Glomerular endothelial cell (primary cell): ENCODE measurements around the gene ZNF546. TPM values are rescaled to one million over a fixed set of nuclear protein-coding genes. Genes with fewer than 3 reads are reported as not detected.

ENCODE experiments used
- DNase-seq: peaks from one replicate; pipeline ENCODE4 v3.0.0-alpha.2; 2011; ENCODE audit warnings: low read depth, low spot score; ENCODE audit errors: extremely low read depth
- total RNA-seq: library from RNA; depleted of rRNA; stranded (reverse); fragments of >200 nt; gene quantifications from 2 replicates; pipeline ENCODE4 v1.2.3, GENCODE V29; 2015

ZNF546 gene
- total RNA-seq, 1 donor from 2014 or later, result 0.99 TPM

DNA sequence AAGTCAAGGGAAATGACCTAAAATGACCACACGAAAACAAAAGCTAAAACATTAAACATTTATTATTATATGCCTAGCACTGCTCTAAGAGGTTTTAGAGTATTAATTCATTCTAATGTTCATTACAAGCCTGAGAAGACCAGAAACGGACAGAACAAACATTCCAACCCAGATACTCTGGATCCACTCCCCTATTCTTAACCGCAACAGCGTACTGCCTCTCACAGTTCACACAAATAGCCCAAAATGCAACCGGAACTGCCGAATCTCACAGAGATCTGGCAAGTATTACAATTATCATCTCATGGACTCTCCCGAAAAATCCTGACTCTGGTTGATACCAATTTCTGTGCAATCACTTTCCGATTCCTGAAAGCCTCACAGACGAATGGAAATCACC lies 57.8 kb downstream of the ZNF546 start:
- DNase-seq, result no peak

DNA sequence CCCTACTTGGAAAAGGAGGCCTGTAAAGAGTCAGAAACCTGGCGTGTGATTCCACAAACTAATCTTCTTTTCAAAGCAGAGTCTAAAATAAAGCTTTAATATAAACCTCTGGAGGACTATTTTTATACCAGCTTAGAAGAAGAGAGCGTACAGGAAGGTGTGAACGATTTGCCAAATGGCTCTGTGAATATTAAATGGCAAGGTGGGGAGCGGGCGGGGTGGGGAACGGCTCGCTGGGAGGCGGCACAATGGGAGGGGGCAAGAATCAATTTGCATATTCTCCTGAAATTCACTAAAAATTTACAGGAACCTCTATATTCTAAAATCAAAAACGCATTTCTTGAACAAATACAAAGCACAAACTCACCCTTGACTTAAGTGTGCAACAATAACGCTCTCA lies 58.2 kb downstream of the ZNF546 start:
- DNase-seq, result no peak

DNA sequence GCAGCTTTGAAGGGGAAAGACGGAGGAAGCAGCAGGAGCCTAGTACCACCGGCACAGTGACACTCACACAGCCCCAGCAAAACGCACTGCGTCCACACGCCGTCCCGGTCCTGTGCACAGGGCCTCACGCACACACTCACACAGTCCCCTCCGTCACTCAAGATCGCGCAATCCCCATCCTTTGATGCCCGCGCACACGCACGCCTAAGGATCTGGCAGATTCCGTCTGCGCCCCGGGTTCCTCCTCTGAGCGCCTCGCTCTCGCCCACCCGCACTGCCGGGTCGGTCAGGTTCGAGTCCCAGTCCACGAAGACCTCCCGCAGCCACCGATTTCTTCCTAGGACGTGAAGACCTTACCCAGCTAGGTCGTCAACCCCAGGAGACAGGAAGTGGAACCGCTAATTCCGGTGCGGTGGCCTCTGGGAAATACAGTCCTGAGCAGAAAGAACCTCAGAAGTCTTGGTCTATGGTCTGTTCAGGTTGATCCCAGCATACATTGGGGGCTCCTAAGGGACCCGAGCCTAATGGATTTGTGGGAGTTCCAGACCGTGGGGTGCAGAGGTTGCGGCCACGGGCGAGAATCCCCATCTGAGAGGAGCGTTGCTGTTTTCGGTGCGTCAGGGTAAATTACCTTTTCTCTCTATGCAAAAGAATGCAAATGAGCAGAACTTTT lies 59.1 kb downstream of the ZNF546 start, which contains the start of gene ZNF780B:
ZNF780B (minus strand) TSS at position 400 of the 673 bp plus-strand sequence. CDS start 5,899 bp downstream, outside the sequence.
- no peak for DNase-seq

DNA sequence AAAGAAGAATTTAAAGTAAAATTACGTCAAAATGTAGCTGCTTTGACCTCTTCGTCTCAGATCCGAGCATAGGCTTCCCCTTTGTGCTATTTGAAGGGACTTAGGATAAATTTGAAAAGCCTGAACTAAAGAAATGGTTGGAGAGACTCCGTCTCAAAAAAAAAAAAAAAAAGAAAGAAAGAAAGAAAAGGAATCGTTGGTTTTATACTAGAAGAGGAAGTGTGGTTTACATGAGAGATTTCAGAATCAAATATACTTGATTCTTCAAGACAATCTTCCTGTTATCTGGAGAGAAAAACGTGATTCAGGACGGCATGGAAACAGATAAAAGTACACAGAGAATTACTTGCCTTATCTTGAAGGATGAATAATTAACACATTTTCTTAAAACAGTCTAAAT lies 59.6 kb downstream of the ZNF546 start:
- no peak for DNase-seq

DNA sequence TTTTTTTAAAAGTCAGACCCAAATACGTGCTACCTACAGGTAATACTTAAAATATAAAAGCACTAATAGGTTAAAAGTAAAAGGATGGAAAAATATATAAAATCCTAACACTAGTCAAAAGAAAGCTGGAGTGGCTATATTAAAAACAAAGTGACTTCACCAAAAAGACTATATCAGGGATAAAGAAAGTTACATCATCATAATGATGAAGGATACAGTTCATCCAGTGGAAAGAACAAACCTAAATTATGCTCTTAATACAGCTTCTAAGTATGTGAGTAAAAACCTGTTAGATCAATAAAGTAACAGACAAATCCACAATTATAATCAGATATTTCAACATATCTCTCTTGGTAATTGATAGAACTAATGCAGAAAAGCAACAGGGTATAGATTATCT lies 60.3 kb downstream of the ZNF546 start:
- no peak for DNase-seq

DNA sequence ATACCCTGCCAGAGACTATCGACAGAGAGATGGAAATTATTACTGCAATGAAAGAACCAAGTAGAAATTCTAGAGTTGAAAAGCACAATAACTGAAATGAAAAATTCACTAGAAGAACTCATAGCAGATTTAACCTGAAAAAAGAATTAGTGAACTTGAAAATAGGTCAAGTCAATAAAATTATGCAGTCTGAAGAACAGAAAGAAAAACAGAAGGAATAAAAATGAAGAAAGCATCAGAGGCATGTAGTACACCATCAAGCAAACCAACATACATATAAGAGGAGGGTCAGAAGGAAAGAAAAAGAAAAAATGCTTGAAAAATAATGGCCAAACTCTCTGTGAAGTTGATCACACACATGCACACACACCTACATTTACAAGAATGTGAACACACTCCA lies 62.8 kb downstream of the ZNF546 start:
- no peak for DNase-seq

DNA sequence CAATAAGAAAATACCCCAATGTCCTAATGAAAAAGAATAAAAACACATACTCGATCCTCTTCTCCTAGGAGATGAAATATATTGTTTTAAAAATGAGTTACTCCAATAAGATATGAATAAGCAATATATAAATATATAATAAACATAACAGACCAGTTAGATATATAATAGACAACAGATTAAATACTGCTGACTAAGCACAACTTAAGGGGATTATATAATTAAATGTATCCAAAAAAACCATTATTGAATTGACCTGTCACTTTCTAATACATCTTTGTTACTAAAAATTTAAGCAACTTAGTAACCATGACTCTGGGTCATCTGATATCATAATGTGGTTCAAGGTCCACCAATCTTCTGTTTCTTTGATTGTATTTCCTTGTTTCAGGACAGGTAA lies 73.2 kb downstream of the ZNF546 start:
- no peak for DNase-seq

Other genes starting within 250 kb of the ZNF546 start
- not detected in 2 replicates for gene LEUTX, start 218.2 kb upstream of the ZNF546 start, total RNA-seq
- 34.7 and 40.4 TPM in 2 replicates for gene DYRK1B, start 162.9 kb upstream of the ZNF546 start, total RNA-seq
- 108 and 123 TPM in 2 replicates for gene FBL, start 150.7 kb upstream of the ZNF546 start, total RNA-seq
- 0.12 and 0.82 TPM in 2 replicates for gene FCGBP, start 62.4 kb upstream of the ZNF546 start, total RNA-seq
- gene PSMC4, start 25.9 kb upstream of the ZNF546 start, total RNA-seq, result 132 TPM in 2 replicates
- 7.7 and 11.3 TPM in 2 replicates for gene ZNF780B, start 59.2 kb downstream of the ZNF546 start, total RNA-seq
- gene ZNF780A, start 93.9 kb downstream of the ZNF546 start, total RNA-seq, result 10.5 and 11.8 TPM in 2 replicates
- 12.0 and 21.7 TPM in 2 replicates for gene MAP3K10, start 194.4 kb downstream of the ZNF546 start, total RNA-seq
- not detected in 2 replicates for gene TTC9B, start 221.3 kb downstream of the ZNF546 start, total RNA-seq
- not detected in 2 replicates for gene CCNP, start 229.6 kb downstream of the ZNF546 start, total RNA-seq